Cardiac septum (tissue), 1 donor: ENCODE data around the gene KRT6C. TPM values are rescaled to one million over a fixed set of nuclear protein-coding genes. Genes with fewer than 3 reads are reported as not detected.

Experiments used
- DNase-seq: peaks from one replicate; pipeline ENCODE4 v3.0.0-alpha.2; 2020; ENCODE audit warnings: low spot score
- intact Hi-C: fragments of 100-400 bp; cut with DNase I; formaldehyde crosslinking; loops from one replicate; pipeline ENCODE4 v1.14.0; 2022
- long read RNA-seq: library from polyadenylated mRNA; unstranded; transcript quantifications from one replicate; pipeline ENCODE4 v2.0.0, GENCODE V29; 2021
- total RNA-seq: library from RNA; stranded (reverse); fragmentation: NEBNext Ultra II Directional; extraction: Animal tissue kit (Norgen Biotek cat#: 25700); gene quantifications from one replicate; pipeline ENCODE4 v1.2.1, GENCODE V29; 2021
- donor health status: DM: no; HTN: no; CAD: no.

KRT6C gene
- total RNA-seq = not detected
- long read RNA-seq = 0 reads

- intact Hi-C loops = no loop called here
- no peak for DNase-seq
Observed at GRCh38 chr12:52473768-52474167, at the start of gene KRT6C. Gene KRT6C, minus strand, starts transcription at chr12:52473805. Its CDS starts 68 bp downstream, at chr12:52473737.

DNA sequence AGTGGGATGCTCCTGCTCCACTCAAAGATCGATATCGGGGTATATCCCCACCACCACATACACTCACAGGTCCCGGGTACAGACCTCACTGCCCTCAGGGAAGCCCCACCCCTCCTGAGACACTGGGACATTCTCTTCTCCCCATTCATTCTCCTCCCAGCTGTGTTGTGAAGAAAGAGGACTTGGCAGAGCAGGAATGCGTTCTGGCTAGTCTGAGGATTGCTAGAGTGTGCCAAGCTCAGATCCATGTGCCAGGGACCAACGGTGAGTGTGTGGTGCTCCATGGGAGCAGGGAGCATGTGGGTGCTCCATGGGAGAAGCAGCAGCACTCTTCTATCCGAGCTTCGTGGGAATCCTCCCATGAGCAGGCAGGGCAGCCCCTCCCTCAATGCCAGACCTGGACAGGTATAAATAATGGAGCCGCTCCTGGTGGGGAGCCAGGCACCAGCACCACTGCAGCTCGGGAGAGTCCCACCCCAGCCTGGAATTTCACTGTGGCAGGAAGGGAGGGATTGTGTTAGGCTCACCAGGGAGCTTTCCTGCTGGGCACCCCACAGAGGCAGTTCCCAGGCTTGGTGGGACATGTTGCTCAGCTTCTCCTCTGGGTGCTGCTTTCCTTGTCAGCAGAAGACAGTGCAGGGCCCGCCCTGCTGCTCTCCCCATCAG lies 48.9 kb upstream of the KRT6C start:
- peak; percentile 69 for DNase-seq
- intact Hi-C loops = no loop called here

DNA sequence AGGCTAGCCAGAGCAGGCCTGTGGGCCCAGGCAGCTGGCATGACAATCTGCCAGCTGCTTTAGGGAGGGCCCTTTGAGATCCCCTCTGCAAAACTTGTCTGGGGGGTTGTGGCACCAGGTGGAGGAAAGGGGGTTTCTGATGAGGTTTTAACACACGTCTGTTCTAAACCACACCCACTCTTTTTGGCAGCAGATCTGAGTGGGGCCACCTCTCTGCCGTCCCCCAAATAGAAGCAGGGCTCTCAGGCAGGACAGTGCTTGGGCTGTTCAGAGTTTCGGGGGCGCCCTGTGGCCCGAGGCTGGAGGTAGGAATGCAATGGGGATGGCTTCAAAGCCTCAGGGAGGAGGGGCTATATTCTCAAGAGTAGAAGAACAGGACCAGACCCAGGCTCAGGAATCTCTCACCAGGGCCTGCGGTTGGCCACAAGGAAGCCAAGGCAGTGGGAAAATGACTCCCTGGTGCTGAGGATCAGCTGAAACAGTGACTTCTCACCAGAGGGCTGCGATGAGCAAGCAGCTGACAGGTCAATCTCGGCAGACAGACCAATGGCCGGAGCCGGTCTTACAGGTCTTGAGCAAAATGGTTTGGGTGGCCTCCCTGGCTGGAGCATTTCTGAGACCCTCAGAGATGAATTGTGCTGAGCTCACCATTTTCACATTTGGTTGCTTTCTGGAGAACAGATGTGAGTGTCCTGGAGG lies 48.1 kb upstream of the KRT6C start:
- peak; percentile 43 for DNase-seq
- intact Hi-C loops = no loop called here

DNA sequence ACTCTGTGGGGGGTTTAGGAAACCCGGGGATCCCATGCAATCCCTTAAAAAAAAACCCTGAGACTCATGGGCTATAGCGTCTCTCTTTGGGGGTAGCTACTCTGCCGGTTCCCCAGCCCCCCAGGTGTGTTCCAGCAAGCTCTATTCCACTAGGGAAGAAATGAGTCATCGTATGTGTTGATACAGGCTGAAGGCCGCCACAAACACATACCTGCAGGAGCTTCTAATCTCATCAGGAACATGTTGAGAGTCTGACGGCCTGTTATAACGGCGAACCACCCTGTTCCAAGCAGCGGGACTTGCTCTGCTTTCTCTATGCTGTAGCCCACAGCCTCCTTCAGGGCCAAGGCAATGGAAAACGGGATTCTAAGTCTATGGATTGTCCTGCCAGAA lies 47.6 kb upstream of the KRT6C start:
- peak; percentile 22 for DNase-seq
- intact Hi-C loops = no loop called here

DNA sequence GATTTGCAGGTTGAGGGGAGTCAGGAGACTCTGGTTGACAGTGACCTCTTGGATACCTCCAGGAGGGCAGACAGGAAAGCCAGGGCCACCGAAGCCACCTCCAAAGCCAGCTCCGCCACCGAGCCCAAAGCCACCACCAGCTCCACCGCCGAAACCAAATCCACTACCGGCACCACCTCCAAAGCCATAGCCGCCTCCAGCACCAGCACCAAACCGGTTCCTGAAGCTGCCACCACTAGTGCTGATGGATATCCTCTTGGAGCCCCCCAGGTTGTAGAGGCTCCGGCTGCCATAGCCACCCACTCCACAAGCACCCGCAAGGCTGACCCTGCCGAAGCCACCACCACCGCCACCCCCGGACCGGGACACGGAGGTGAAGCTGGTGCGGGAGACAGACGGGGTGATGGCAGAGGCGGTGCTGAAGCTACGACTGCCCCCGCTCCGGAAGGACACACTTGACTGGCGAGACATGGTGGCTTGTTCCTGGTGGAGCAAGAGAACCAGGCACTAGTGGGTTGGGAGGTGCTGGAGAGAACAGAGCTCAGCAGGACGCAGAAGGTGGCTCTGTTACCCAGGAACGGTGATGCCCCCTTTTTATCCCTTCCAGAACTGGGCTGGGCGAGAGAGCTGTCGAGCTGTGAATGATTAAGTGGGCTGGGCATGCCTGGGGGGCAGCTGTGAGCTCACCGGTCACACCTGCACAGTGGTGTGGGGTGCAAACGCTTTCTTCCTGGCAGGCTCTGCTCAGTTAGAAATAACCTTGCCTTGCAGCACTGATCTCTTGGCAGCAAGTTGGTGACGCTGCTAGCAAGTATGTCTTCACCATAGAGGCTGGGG lies 46.4 kb upstream of the KRT6C start, which contains the start of gene KRT5:
Gene KRT5, minus strand, starts transcription at position 569 of the 837 bp plus-strand sequence. Its CDS starts 98 bp downstream, at position 471.
- peak; percentile 65 for DNase-seq
- intact Hi-C loops = no loop called here

DNA sequence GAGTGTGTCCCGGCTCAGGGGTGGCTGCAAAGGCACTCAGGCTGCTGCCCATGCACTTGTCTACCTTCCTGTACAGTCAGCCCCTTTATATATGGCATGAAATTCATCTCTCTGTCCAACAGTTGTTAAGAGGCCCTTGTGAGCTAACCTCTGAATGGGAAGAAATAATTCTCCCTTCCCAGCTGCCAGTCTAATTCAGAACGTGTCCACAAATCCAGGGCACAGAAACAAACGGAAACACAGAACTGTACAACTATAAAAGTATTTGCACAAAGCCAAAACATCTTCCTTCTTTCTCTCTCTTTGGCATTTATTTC lies 45.7 kb upstream of the KRT6C start:
- no peak for DNase-seq
- intact Hi-C loops = no loop called here

DNA sequence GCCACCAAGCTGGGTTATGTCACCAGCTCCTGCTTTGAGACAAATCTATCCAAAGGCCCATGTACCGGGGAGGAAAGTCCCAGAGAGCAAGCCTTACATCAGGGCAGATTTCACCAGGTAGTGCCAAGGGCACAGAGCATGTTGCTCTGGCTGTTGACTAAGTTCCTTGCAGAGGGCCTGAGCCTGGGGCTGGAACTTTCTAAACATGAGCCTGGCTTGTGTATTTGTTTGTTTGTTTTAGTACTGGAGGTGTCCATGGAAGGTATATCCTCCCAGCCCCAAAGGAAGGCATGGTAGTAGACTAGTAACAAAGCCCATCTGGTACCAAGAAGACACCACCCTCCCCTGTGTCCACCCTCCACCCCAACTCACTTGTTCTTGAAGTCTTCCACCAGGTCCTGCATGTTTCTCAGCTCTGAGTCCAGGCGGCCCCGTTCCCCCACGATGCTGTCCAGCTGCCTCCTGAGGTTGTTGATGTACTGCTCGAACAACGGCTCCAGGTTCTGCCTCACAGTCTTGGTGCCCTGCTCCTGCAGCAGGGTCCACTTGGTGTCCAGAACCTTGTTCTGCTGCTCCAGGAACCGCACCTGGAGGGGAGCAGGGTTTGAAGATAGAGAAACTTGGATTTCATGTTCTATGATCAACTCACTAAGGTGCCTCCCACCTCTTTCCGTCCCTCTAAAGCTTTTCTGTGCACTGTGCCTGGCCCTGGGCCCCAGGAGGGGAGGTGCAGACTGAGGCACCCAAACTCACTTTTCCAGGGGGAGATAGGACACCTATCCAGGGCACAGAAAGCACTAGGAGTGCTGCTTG lies 45.2 kb upstream of the KRT6C start:
- intact Hi-C loops = no loop called here

GRCh38 chr12:52517888-52518287 lies 44.3 kb upstream of the KRT6C start:
- DNase-seq = no peak
- intact Hi-C loops = no loop called here

More for the DNA sequence above, 45.2 kb upstream of the KRT6C start:
- DNase-seq = peak; percentile 59

DNA sequence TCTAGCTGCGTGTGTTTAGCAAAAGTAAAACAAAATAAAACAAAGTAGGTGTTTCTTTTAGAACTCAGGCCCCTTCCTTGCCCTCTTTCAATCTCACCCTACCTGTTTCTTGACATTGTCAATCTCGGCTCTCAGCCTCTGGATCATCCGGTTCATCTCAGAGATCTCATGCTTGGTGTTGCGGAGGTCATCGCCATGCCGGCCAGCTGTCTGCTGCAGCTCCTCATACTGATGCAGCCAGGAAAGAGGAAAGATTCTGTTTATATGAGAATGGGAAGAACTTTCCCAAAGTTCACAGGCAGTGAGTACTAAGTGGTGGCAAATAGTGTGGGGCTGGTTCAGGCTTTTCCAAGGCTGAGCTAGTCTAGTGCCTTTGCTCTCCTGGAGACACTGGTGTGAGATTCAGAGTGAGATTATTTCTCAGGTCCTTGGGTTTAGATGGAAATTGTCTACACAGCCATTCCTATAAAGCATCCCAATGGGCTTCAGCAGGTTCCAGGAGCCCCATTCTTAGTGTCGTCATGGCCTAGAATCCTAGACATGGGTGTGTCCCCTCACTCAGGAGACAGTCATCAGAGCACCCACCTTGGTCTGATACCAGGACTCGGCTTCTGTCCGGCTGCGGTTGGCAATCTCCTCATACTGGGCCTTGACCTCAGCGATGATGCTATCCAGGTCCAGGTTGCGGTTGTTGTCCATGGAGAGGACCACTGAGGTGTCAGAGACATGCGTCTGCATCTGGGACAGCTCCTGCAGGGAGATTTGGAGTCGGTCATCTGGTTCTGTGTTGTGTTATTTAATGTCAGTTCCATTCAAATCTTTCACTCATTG lies 43.6 kb upstream of the KRT6C start:
- intact Hi-C loops = no loop called here
- peak; percentile 31 for DNase-seq

DNA sequence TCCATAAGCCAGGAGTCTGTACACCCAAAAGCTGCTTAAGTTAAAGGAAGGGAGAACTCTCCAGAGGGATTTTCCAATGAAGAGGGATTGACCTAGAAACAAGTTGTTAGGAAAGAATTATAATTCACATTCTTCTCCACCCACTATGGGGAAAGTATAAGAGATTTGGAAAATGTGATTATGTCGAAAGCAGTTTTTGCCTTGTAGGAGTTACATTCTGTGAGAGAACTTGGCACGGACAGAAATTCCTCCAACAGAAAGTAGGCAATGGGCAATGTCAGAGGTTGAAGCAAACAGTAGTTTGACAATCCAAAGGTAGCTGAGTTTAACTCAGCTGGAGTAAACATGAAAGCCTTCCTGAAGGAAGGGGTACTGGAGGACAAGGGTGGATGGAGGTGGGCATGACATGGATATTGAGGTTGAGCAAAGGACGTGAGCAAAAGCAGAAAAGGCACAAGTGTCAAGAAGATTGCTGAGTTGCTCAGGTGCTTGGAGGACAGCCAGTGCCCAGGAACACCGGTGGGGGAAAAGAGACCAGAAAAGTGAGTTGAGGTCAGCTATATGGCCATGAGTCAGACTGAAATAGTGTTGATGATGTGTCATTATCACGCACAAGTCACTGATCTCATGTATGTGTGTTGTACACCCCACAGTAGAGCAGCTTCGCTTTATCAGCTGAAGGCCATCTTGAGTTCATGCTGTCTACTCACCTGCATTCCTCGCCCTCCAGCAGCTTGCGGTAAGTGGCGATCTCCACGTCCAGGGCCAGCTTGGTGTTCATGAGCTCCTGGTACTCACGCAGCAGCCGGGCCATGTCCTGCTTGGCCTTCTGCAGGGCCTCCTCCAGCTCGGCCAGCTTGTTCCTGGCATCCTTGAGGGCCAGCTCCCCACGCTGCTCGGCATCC lies 42.6 kb upstream of the KRT6C start:
- peak; percentile 62 for DNase-seq
- intact Hi-C loops = no loop called here

DNA sequence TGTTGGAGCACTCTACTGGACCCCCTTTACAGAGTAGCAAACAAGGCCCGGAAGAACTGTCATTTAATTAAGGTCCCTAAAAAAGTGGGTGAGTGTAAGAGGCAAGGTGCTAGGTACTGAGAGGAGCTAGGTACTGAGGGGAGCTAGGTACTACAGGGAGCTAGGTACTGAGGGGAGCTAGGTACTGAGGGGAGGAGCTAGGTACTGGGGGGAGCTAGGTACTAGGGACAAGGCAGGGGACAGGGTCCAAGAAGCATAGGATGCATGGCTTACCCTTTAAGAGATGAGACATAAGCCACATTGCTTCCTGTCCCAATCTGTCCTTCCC lies 41.7 kb upstream of the KRT6C start:
- intact Hi-C loops = no loop called here

DNA sequence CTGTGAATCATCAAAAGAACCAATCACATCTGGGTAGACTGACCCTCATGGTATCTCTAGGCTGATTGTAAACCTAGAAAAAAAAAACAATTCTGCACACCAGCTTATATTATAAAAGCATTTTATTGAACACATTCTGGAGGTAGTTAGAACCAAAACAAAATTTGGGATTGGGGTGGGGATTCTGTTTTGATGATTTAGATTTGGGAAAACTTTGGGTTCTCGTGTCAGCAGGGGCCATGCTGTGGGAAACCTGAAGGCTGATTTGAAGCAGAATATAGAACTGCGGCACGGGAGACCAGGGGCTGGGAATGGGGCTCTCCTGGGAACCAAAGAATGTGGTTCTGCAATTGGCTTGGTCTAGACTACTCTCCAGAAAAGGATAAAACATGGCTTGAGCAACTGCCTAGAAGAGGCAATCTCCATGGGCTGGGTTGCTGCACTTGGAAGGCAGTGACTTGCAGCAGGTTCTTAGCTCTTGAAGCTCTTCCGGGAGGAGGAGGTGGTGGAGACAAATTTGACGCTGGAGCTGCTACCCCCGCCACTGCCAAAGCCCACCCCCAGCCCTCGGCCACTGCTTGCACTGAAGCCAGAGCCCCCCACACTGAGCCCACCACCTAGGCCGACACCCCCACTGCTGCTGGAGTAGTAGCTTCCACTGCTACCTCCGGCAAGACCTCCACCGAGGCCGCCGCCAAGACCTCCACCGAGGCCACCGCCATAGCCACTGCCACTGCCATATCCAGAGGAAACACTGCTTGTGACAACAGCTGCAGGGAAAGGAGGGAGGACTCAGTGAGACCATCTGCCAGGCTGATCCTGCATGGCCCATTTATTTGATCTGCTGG lies 41.1 kb upstream of the KRT6C start:
- intact Hi-C loops = no loop called here
- peak; percentile 47 for DNase-seq

More for the DNA sequence above, 41.7 kb upstream of the KRT6C start:
- DNase-seq = peak; percentile 27

DNA sequence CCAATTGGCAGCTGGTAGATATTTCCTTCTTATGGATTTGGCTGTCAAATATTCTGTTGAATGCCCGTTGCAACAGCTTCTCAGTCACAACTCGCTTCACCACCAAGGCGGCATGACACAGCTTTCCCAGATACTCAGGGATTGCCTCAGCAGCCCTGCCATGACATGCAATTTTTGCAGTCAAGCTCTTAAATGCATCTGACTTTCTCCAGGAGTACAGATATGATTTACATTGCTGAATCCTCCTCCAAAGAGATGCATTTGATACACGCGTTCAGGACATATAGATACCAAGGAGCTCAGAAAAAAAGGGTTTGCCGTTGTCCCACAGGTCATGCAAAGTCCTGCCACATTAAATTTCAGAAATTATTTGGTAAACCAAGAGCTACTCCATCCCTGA lies 40.1 kb upstream of the KRT6C start:
- DNase-seq = peak; percentile 22
- intact Hi-C loops = no loop called here

- DNase-seq = peak; percentile 24
- intact Hi-C loops = loop anchor here (5.0 kb wide), 2 partner anchors 116 to 356 kb away; no protein-coding TSS in a partner anchor
Observed at GRCh38 chr12:52508211-52508610, 34.6 kb upstream of the KRT6C start.

DNA sequence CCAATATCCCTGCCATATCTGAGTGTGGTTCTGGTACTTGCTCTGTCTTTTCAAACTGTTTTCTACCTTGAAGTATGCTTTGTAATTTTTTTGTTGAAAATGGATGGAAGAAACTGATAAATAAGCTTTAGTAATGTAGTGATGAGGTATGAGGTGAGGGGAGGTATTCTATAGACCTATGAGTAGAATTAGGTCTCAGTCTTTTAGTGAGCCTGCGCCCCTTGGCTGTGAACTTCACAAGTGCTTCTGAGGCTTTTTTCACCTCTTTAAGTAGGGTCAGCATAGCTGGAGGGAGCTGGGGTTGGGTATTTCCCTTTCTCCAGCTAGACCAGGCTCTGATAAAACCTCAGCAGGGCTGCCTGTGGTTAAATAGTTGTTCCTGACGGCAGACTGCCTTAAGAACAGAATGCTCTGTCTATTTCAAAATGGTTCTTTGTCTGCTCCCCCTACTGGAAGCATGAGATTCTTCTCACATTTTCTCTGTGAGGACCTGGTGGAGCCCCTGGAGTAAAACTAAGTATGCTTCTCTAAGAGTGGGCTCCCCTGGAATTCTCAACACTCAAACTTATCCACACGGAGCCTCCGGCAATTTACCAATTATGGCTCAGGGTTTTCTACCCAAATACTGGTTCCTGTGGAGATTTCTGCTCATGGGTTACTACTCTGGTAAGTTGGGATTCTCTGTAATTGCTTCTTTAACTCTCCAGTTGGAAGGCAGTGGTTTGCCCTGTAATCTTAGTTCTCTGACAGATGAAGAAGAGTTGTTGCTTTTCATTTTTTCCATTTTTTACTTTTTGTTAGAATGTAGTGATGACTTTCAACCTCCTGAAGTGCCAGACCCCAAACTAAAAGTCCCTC lies 33.5 kb upstream of the KRT6C start:
- intact Hi-C loops = loop anchor here (2.0 to 5.0 kb wide), 3 partner anchors 115 to 355 kb away; no protein-coding TSS in a partner anchor
- DNase-seq = peak; percentile 38

DNA sequence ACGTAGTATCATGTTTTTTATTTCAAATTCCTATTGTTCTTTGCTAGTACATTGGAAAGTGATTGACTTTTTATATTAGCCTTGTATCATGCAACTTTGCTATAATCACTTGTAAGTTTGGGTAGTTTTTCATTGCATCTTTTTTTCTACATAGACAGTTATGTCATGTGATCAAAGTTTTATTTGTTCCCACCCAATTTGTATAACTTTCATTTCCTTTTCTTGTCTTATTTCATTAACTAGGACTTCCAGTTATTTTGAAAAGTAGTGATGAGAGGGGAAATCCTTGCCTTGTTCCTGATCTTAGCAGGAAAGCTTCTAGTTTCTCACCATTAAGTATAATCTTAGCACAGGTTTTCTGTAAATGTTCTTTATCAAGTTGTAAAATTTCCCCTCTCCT lies 29.3 kb upstream of the KRT6C start:
- DNase-seq = no peak
- intact Hi-C loops = no loop called here
